HepG2 (cell line): ENCODE results near the gene EMC1. TPM values are rescaled to one million over a fixed set of nuclear protein-coding genes. Genes with fewer than 3 reads are reported as not detected.

Experiments used
- BRCA1 ChIP-seq: sonication (generic); formaldehyde crosslinking; IDR thresholded peaks from 2 replicates; pipeline ENCODE4 v1.4.0; 2020; ENCODE audit warnings: missing genetic modification reagents
- CREB1 ChIP-seq, 2 experiments: fragments of 450-650 bp in 1 of 2; IDR thresholded peaks; 2 replicates each; pipeline ENCODE4 v1.6.1; 2016 to 2017; ENCODE audit warnings: control low read depth in 1 of 2, mild to moderate bottlenecking in 1 of 2, missing compliant biosample characterization in 1 of 2, missing genetic modification characterization in 1 of 2
- FOSL1 ChIP-seq: sonication (generic); formaldehyde crosslinking; IDR thresholded peaks from 2 replicates; pipeline ENCODE4 v1.9.0; 2021; ENCODE audit warnings: missing genetic modification reagents, borderline replicate concordance
- FOXA3 ChIP-seq: IDR thresholded peaks from 2 replicates; pipeline ENCODE4 v1.6.1; 2016; ENCODE audit warnings: missing genetic modification reagents, missing compliant biosample characterization
- HMGA1 ChIP-seq: sonication (generic); formaldehyde crosslinking; conservative IDR thresholded peaks from 2 replicates; pipeline ENCODE4 v1.4.0; 2020; ENCODE audit warnings: missing genetic modification reagents
- KLF15 ChIP-seq: sonication (generic); formaldehyde crosslinking; IDR thresholded peaks from 2 replicates; pipeline ENCODE4 v1.8.1; 2023; ENCODE audit warnings: borderline replicate concordance, mild to moderate bottlenecking, inconsistent platforms, missing genetic modification reagents, mixed read lengths
- MEIS1 ChIP-seq: sonication (generic); formaldehyde crosslinking; IDR thresholded peaks from 2 replicates; pipeline ENCODE4 v1.9.0; 2021; ENCODE audit warnings: mild to moderate bottlenecking, missing genetic modification reagents, moderate library complexity, borderline replicate concordance
- POGZ ChIP-seq: sonication (generic); formaldehyde crosslinking; IDR thresholded peaks from 2 replicates; pipeline ENCODE4 v1.4.0; 2020; ENCODE audit warnings: mild to moderate bottlenecking, missing genetic modification reagents
- SALL1 ChIP-seq: sonication (generic); formaldehyde crosslinking; IDR thresholded peaks from 2 replicates; pipeline ENCODE4 v1.8.0; 2022; ENCODE audit warnings: mild to moderate bottlenecking, missing genetic modification reagents
- ZNF619 ChIP-seq: sonication (generic); formaldehyde crosslinking; IDR thresholded peaks from 2 replicates; pipeline ENCODE4 v1.4.0; 2020; ENCODE audit warnings: mild to moderate bottlenecking, missing genetic modification reagents
- ZNF747 ChIP-seq: sonication (generic); formaldehyde crosslinking; IDR thresholded peaks from 2 replicates; pipeline ENCODE4 v1.8.1; 2023; ENCODE audit warnings: missing genetic modification reagents, mild to moderate bottlenecking, borderline replicate concordance
- ZNF878 ChIP-seq: sonication (generic); formaldehyde crosslinking; IDR thresholded peaks from 2 replicates; pipeline ENCODE4 v1.8.1; 2023; ENCODE audit warnings: mild to moderate bottlenecking, missing genetic modification reagents, moderate library complexity
- ZSCAN12 ChIP-seq: sonication (generic); formaldehyde crosslinking; IDR thresholded peaks from 2 replicates; pipeline ENCODE4 v1.9.0; 2021; ENCODE audit warnings: mild to moderate bottlenecking, missing genetic modification reagents
- ZSCAN20 ChIP-seq: sonication (generic); formaldehyde crosslinking; IDR thresholded peaks from 2 replicates; pipeline ENCODE4 v1.4.0; 2020; ENCODE audit warnings: missing genetic modification reagents, mild to moderate bottlenecking, borderline replicate concordance
- ZSCAN9 ChIP-seq: IDR thresholded peaks from 2 replicates; pipeline ENCODE4 v1.6.1; 2016; ENCODE audit warnings: borderline replicate concordance
- polyA plus RNA-seq, 8 experiments: library from polyadenylated mRNA; depleted of rRNA in 3 of 8; stranded (reverse) in 7 of 8; unstranded in 1 of 8; fragments of >200 nt; fragmentation: Illumina TruSeq in 4 of 8; extraction: Trizol in 4 of 8; gene quantifications; 2 replicates each; pipeline versions ENCODE4 v1.2.1 to v1.2.3, GENCODE V29; 2011 to 2016; ENCODE audit warnings: low read depth in 4 of 8, missing spikeins in 1 of 8, mixed read lengths in 1 of 8; ENCODE audit not compliant: insufficient read depth in 1 of 8
- total RNA-seq, 5 experiments: library from RNA; depleted of rRNA; stranded (reverse); fragments of >200 nt; fragmentation: Illumina TruSeq; extraction: Trizol; gene quantifications; 2 replicates each; pipeline ENCODE4 v1.2.3, GENCODE V29; 2016; ENCODE audit warnings: low read depth in 1 of 5
- TF ChIP-seq, protein P1 (sequence below): sonication (generic); formaldehyde crosslinking; IDR thresholded peaks from 2 replicates; pipeline ENCODE4 v1.4.0; 2020; ENCODE audit warnings: mild to moderate bottlenecking, missing genetic modification reagents
- TF ChIP-seq, protein P2 (sequence below): sonication (generic); formaldehyde crosslinking; IDR thresholded peaks from 2 replicates; pipeline ENCODE4 v1.5.0; 2020; ENCODE audit warnings: missing genetic modification reagents
- TF ChIP-seq, protein P3 (sequence below): sonication (generic); formaldehyde crosslinking; IDR thresholded peaks from 2 replicates; pipeline ENCODE4 v1.8.1; 2023; ENCODE audit warnings: mild to moderate bottlenecking, missing genetic modification reagents
- TF ChIP-seq, protein P4 (sequence below): sonication (generic); formaldehyde crosslinking; IDR thresholded peaks from 2 replicates; pipeline ENCODE4 v1.4.0; 2020; ENCODE audit warnings: missing genetic modification reagents
- TF ChIP-seq, protein P5 (sequence below): sonication (generic); formaldehyde crosslinking; IDR thresholded peaks from 2 replicates; pipeline ENCODE4 v1.4.0; 2020; ENCODE audit warnings: missing genetic modification reagents

The EMC1 gene
- total and polyA plus RNA-seq, 2 of the 13 experiments (the other 11 are each of a cell fraction or from before 2014, with no cell fraction given): 38.0 to 61.3 TPM

DNA sequence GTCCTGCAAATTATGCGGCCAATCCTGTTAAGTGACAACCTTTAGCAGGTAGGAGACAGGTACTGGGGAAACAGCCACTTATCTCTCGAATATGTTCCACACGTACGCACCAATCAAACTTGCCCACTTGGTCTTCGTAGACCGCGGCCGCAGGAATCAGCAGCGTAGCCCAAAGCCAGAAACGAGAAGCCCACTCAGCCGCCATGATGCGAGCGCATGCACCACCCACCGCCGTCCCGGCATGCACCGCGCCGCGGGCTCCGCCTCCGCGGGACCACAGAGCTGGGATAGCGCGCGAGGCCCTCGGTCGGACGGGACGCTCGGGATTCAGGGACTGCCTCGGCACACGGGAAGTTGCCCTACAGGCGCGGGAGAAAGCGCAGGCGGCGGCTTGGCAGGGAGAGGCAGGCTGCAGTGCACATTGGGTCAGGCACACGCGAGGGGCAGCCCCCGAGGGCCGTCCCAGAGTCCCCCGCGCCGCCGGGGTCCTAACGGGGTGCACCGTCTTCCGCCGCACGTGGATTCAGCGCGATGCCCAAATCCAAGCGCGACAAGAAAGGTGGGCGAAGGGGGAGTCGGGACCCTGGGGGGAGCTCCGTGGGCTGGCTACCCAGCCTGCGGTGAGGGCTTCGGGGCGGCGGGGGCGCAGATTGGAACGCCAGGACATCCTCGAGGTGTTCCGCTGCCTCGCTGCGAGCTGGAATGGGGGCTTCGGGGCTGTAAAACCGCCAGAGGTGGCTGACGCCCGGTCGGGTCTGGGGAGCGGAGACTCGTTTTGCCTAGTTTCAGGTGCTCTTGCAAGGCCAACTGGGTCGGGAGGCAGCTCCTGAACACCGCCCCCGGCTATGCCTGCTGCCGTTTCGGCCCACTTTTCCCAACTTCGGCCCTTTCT, at the start of gene EMC1, which contains the start of gene MRTO4 (continued):
- TF ChIP-seq, protein P1, sequence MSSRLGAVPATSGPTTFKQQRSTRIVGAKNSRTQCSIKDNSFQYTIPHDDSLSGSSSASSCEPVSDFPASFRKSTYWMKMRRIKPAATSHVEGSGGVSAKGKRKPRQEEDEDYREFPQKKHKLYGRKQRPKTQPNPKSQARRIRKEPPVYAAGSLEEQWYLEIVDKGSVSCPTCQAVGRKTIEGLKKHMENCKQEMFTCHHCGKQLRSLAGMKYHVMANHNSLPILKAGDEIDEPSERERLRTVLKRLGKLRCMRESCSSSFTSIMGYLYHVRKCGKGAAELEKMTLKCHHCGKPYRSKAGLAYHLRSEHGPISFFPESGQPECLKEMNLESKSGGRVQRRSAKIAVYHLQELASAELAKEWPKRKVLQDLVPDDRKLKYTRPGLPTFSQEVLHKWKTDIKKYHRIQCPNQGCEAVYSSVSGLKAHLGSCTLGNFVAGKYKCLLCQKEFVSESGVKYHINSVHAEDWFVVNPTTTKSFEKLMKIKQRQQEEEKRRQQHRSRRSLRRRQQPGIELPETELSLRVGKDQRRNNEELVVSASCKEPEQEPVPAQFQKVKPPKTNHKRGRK (CRISPR knock-in tag): no peak
- TF ChIP-seq, protein P2, sequence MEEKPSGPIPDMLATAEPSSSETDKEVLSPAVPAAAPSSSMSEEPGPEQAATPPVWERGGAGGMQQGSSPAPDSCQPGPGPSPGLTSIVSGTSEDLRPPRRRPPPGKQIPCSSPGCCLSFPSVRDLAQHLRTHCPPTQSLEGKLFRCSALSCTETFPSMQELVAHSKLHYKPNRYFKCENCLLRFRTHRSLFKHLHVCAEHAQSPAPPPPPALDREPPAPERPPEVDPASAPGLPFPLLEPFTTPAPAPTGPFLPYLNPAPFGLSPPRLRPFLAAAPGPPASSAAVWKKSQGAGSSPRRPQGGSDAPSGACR: no peak
- TF ChIP-seq, protein P3, sequence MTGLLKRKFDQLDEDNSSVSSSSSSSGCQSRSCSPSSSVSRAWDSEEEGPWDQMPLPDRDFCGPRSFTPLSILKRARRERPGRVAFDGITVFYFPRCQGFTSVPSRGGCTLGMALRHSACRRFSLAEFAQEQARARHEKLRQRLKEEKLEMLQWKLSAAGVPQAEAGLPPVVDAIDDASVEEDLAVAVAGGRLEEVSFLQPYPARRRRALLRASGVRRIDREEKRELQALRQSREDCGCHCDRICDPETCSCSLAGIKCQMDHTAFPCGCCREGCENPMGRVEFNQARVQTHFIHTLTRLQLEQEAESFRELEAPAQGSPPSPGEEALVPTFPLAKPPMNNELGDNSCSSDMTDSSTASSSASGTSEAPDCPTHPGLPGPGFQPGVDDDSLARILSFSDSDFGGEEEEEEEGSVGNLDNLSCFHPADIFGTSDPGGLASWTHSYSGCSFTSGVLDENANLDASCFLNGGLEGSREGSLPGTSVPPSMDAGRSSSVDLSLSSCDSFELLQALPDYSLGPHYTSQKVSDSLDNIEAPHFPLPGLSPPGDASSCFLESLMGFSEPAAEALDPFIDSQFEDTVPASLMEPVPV (CRISPR knock-in tag): peak; percentile 84; the same call in 1 of the 2 replicates
- TF ChIP-seq ZNF747 (CRISPR knock-in tag) (0 out of 2 replicates have a peak, but pooled peaks have one; percentile 40), BRCA1 (CRISPR knock-in tag) (peak; percentile 22; the same call in 1 of the 2 replicates), SALL1 (CRISPR knock-in tag) (peak; percentile 77), ZSCAN20 (no peak), FOXA3 (peak; percentile 40; the same call in 1 of the 2 replicates), ZSCAN9 (CRISPR knock-in tag) (peak; percentile 74; the same call in 1 of the 2 replicates), ZNF878 (CRISPR knock-in tag) (no peak), MEIS1 (CRISPR knock-in tag) (no peak), CREB1 (IDR thresholded peaks at IDR 0.05) (peak; percentile 15; the same call in 1 of the 2 replicates), CREB1 (CRISPR knock-in tag; IDR thresholded peaks at IDR 0.05) (peak; percentile 84), ZNF619 (CRISPR knock-in tag) (0 out of 2 replicates have a peak, but pooled peaks have one; percentile 12), FOSL1 (no peak), ZSCAN12 (CRISPR knock-in tag) (no peak), HMGA1 (CRISPR knock-in tag) (no peak), POGZ (CRISPR knock-in tag) (peak; percentile 74), KLF15 (peak; percentile 87; the same call in 1 of the 2 replicates)
- TF ChIP-seq, protein P4, sequence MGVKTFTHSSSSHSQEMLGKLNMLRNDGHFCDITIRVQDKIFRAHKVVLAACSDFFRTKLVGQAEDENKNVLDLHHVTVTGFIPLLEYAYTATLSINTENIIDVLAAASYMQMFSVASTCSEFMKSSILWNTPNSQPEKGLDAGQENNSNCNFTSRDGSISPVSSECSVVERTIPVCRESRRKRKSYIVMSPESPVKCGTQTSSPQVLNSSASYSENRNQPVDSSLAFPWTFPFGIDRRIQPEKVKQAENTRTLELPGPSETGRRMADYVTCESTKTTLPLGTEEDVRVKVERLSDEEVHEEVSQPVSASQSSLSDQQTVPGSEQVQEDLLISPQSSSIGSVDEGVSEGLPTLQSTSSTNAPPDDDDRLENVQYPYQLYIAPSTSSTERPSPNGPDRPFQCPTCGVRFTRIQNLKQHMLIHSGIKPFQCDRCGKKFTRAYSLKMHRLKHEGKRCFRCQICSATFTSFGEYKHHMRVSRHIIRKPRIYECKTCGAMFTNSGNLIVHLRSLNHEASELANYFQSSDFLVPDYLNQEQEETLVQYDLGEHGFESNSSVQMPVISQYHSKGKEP (CRISPR knock-in tag): peak; percentile 22; the same call in 1 of the 2 replicates
- TF ChIP-seq, protein P5, sequence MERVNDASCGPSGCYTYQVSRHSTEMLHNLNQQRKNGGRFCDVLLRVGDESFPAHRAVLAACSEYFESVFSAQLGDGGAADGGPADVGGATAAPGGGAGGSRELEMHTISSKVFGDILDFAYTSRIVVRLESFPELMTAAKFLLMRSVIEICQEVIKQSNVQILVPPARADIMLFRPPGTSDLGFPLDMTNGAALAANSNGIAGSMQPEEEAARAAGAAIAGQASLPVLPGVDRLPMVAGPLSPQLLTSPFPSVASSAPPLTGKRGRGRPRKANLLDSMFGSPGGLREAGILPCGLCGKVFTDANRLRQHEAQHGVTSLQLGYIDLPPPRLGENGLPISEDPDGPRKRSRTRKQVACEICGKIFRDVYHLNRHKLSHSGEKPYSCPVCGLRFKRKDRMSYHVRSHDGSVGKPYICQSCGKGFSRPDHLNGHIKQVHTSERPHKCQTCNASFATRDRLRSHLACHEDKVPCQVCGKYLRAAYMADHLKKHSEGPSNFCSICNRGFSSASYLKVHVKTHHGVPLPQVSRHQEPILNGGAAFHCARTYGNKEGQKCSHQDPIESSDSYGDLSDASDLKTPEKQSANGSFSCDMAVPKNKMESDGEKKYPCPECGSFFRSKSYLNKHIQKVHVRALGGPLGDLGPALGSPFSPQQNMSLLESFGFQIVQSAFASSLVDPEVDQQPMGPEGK: 0 out of 2 replicates have a peak, but pooled peaks have one; percentile 3
